Thyroid gland (tissue), 4 donors: ENCODE measurements around the gene CDH2.

Experiments used
- POLR2A ChIP-seq, 2 donors: fragments of 450-650 bp; IDR thresholded peaks; one replicate each; pipeline ENCODE4 v1.6.1; 2017; ENCODE audit warnings: antibody characterized with exemption in 2 of 2, mild to moderate bottlenecking in 2 of 2, moderate library complexity in 1 of 2
- TF ChIP-seq, protein P1 (sequence below), 6 experiments: fragments of 200-600 bp in 3 of 6; fragments of 450-650 bp in 3 of 6; sonication (generic) in 3 of 6; IDR thresholded peaks; one replicate each; pipeline ENCODE4 v1.5.1; 2016 to 2019; ENCODE audit warnings: antibody characterized with exemption in 6 of 6, mild to moderate bottlenecking in 2 of 6, inconsistent platforms in 1 of 6, moderate library complexity in 1 of 6

GRCh38 chr18:27996801-27997272 lies 180.1 kb downstream of the CDH2 start:
- no peak for TF ChIP-seq POLR2A (IDR thresholded peaks at IDR 0.05)
- TF ChIP-seq, protein P1, sequence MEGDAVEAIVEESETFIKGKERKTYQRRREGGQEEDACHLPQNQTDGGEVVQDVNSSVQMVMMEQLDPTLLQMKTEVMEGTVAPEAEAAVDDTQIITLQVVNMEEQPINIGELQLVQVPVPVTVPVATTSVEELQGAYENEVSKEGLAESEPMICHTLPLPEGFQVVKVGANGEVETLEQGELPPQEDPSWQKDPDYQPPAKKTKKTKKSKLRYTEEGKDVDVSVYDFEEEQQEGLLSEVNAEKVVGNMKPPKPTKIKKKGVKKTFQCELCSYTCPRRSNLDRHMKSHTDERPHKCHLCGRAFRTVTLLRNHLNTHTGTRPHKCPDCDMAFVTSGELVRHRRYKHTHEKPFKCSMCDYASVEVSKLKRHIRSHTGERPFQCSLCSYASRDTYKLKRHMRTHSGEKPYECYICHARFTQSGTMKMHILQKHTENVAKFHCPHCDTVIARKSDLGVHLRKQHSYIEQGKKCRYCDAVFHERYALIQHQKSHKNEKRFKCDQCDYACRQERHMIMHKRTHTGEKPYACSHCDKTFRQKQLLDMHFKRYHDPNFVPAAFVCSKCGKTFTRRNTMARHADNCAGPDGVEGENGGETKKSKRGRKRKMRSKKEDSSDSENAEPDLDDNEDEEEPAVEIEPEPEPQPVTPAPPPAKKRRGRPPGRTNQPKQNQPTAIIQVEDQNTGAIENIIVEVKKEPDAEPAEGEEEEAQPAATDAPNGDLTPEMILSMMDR (IDR thresholded peaks at IDR 0.05), result no peak
